Activated T-cell treated with anti-CD3 and anti-CD28 coated beads for 48 hours (primary cell): ENCODE results near the gene POMP.
"Not testable (repeated sequence)": the region's sequence is repeated elsewhere in the genome, so short reads cannot be mapped to it uniquely, and the experiment has no call there.

ENCODE experiments used
- DNase-seq: peaks from one replicate; pipeline ENCODE4 v3.0.0-alpha.2; 2020; ENCODE audit warnings: low read depth

Gene POMP

GRCh38 chr13:28693605-28694491, 34.9 kb downstream of the POMP start:
- not testable (repeated sequence) for DNase-seq

- no peak for DNase-seq
Observed at GRCh38 chr13:28697441-28697840, 38.5 kb downstream of the POMP start.

GRCh38 chr13:28699246-28699645, 40.3 kb downstream of the POMP start:
- DNase-seq: no peak

GRCh38 chr13:28704282-28704681, 45.4 kb downstream of the POMP start:
- DNase-seq: no peak

GRCh38 chr13:28704919-28705318, 46.0 kb downstream of the POMP start:
- DNase-seq: no peak

GRCh38 chr13:28705461-28706083, 46.6 kb downstream of the POMP start:
- DNase-seq: no peak

- no peak for DNase-seq
Observed at GRCh38 chr13:28707629-28708427, 48.9 kb downstream of the POMP start.

GRCh38 chr13:28710161-28710560, 51.2 kb downstream of the POMP start:
- DNase-seq: no peak

GRCh38 chr13:28714651-28715050, 55.7 kb downstream of the POMP start:
- DNase-seq: no peak

- DNase-seq: no peak
Observed at GRCh38 chr13:28716511-28716910, 57.6 kb downstream of the POMP start.

GRCh38 chr13:28717170-28717569, 58.2 kb downstream of the POMP start:
- no peak for DNase-seq

GRCh38 chr13:28718196-28718542, 59.2 kb downstream of the POMP start:
- DNase-seq: no peak

GRCh38 chr13:28718543-28719226, 59.8 kb downstream of the POMP start, which contains the start of gene SLC46A3:
Gene SLC46A3 (minus strand): TSS chr13:28718970. CDS start chr13:28717998, 972 bp downstream.
- peak; percentile 95 for DNase-seq

- no peak for DNase-seq
Observed at GRCh38 chr13:28719227-28720055, 60.5 kb downstream of the POMP start.

GRCh38 chr13:28723806-28724205, 64.9 kb downstream of the POMP start:
- no peak for DNase-seq

GRCh38 chr13:28725046-28725610, 66.2 kb downstream of the POMP start:
- DNase-seq: no peak
